ENCODE data around the gene LYST. TPM values are rescaled to one million over a fixed set of nuclear protein-coding genes. Genes with fewer than 3 reads are reported as not detected.
"Not testable (repeated sequence)": the region's sequence is repeated elsewhere in the genome, so short reads cannot be mapped to it uniquely, and the experiment has no call there.

Gene LYST
- total RNA-seq, 1 experiment from 2014 or later: 1.7 TPM

DNA sequence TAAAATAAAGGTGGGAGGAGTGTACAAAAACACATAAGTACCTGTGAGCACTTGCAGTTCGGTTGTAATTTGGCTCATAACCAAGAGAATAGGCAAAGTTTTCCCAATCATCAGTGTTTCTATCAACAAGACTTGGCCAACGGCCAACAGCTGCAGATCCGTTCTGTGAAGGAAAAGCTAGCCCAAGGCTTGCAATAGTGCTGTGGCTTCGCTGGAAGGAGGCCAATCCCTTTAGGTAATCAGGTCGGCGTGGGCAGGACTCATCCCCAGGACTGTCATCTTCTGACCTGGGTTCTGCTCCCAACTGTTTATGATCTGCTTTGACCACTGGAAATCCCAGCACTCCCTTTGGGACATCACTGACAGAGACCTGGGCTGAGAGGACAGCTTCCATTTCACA, 107.8 kb downstream of the LYST start:
- H3K4me1 ChIP-seq (ENCODE audit: insufficient read depth, low read length, poor library complexity, severe bottlenecking): no peaks in the 10 kb centered on the region
- no peaks in the 10 kb centered on the region for H3K27me3 ChIP-seq (replicated peaks; ENCODE audit: insufficient read depth, low read depth, low read length, poor library complexity)
- no peak overlapping the region for H3K4me3 ChIP-seq (ENCODE audit: low read depth, low read length, poor library complexity, severe bottlenecking)
- POLR2A ChIA-PET (ENCODE audit: low non-redundant PET): no interaction called here
- H3K27ac ChIP-seq (ENCODE audit: low read depth, low read length, poor library complexity, severe bottlenecking): no peak overlapping the region
- intact Hi-C loops (cut with micrococcal nuclease; ENCODE audit: unreplicated experiment): no loop called here
- no TSS peak for BruUV-seq (replicated peaks)
- CTCF ChIA-PET: no interaction called here
- H3K9me3 ChIP-seq (ENCODE audit: low read depth, low read length, poor library complexity, severe bottlenecking): no peaks in the 10 kb centered on the region
- no peak for TF ChIP-seq EZH2 (IDR thresholded peaks at IDR 0.05; ENCODE audit: borderline replicate concordance, low read depth, low read length, poor library complexity, severe bottlenecking)
- TF ChIP-seq, protein P1, sequence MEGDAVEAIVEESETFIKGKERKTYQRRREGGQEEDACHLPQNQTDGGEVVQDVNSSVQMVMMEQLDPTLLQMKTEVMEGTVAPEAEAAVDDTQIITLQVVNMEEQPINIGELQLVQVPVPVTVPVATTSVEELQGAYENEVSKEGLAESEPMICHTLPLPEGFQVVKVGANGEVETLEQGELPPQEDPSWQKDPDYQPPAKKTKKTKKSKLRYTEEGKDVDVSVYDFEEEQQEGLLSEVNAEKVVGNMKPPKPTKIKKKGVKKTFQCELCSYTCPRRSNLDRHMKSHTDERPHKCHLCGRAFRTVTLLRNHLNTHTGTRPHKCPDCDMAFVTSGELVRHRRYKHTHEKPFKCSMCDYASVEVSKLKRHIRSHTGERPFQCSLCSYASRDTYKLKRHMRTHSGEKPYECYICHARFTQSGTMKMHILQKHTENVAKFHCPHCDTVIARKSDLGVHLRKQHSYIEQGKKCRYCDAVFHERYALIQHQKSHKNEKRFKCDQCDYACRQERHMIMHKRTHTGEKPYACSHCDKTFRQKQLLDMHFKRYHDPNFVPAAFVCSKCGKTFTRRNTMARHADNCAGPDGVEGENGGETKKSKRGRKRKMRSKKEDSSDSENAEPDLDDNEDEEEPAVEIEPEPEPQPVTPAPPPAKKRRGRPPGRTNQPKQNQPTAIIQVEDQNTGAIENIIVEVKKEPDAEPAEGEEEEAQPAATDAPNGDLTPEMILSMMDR (conservative IDR thresholded peaks at IDR 0.05; ENCODE audit: low read depth, low read length): no peak
- peak; percentile 1 for DNase-seq (ENCODE audit: low spot score)
- H3K36me3 ChIP-seq (ENCODE audit: insufficient read depth, low read length, poor library complexity, severe bottlenecking): no peaks in the 10 kb centered on the region

DNA sequence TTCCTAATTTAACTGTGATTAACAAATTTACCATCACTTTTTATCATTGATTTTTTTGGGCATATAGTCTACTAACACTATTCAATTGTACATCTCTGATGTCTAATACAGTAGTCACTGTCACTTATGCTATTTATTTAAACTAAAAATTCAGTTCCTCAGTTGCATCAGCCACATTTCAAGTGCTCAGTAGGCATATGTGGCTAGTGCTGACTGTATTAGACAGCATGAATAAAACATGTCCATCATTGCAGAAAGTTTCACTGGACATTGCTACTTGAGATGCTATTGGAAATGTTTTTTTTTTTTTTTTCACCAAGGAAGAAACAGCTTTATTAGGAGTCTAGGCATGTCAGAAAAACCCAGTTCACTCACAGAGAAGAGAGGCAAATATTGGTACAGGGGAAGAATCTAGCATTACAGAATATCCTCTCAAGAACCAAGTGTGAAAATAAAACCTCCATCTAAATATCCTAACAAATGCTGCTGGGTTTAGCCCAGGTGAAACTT, 109.1 kb downstream of the LYST start:
- BruUV-seq (replicated peaks): no TSS peak
- H3K27me3 ChIP-seq (replicated peaks; ENCODE audit: insufficient read depth, low read depth, low read length, poor library complexity): no peaks in the 10 kb centered on the region
- DNase-seq (ENCODE audit: low spot score): no peak
- ChIA-PET CTCF (no interaction called here), POLR2A (ENCODE audit: low non-redundant PET) (no interaction called here)
- H3K27ac ChIP-seq (ENCODE audit: low read depth, low read length, poor library complexity, severe bottlenecking): no peak overlapping the region
- no peaks in the 10 kb centered on the region for H3K36me3 ChIP-seq (ENCODE audit: insufficient read depth, low read length, poor library complexity, severe bottlenecking)
- no peaks in the 10 kb centered on the region for H3K9me3 ChIP-seq (ENCODE audit: low read depth, low read length, poor library complexity, severe bottlenecking)
- H3K4me1 ChIP-seq (ENCODE audit: insufficient read depth, low read length, poor library complexity, severe bottlenecking): no peaks in the 10 kb centered on the region
- no peak overlapping the region for H3K4me3 ChIP-seq (ENCODE audit: low read depth, low read length, poor library complexity, severe bottlenecking)
- no peak for TF ChIP-seq EZH2 (IDR thresholded peaks at IDR 0.05; ENCODE audit: borderline replicate concordance, low read depth, low read length, poor library complexity, severe bottlenecking)
- TF ChIP-seq, protein P1 (conservative IDR thresholded peaks at IDR 0.05; ENCODE audit: low read depth, low read length): no peak
- intact Hi-C loops (cut with micrococcal nuclease; ENCODE audit: unreplicated experiment): no loop called here

DNA sequence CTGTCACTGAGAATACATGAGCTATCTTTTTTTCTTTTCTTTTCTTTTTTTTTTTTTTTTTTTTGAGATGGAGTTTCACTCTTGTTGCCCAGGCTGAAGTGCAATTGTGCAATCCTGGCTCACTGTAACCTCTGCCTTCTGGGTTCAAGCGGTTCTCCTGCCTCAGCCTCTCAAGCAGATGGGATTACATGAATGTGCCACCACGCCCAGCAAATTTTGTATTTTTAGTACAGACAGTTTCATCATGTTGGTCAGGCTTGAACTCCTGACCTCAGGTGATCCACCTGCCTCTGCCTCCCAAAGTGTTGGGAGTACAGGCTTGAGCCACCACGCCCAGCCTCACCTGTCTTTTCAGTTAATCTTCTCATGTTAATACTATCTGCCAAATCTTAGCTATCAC, 112.5 kb downstream of the LYST start:
- H3K27ac ChIP-seq (ENCODE audit: low read depth, low read length, poor library complexity, severe bottlenecking); H3K4me1 ChIP-seq (ENCODE audit: insufficient read depth, low read length, poor library complexity, severe bottlenecking); H3K4me3 ChIP-seq (ENCODE audit: low read depth, low read length, poor library complexity, severe bottlenecking); BruUV-seq (replicated peaks); POLR2A ChIA-PET (ENCODE audit: low non-redundant PET); CTCF ChIA-PET; H3K9me3 ChIP-seq (ENCODE audit: low read depth, low read length, poor library complexity, severe bottlenecking); H3K36me3 ChIP-seq (ENCODE audit: insufficient read depth, low read length, poor library complexity, severe bottlenecking); DNase-seq (ENCODE audit: low spot score); H3K27me3 ChIP-seq (replicated peaks; ENCODE audit: insufficient read depth, low read depth, low read length, poor library complexity); intact Hi-C loops (cut with micrococcal nuclease; ENCODE audit: unreplicated experiment): not testable (repeated sequence)

DNA sequence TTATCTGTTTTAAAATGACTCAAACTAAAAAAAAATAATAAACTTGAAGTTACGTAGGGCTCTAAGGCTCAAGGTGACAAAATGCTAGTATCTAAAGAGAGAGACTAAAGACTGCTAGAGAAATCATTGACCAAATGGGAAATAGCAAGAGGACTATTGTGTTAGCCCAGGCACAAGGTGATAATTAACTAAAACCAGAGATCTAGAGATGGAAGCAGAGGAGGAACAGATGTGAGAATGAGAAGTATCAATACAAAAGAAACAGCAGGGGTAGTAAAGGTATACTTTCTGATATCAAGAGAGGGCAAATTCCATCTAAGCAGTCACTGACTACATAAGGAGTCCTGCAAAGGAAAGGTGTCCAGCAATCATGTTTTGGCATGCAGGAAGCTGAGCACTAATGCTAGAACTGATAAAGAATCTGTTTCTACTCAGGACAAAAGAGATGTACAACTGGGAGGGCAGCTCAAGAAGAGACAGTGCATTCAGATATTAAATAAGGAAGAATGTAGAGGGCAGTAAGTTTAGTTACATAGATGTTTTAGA, 116.9 kb downstream of the LYST start:
- intact Hi-C loops (cut with micrococcal nuclease; ENCODE audit: unreplicated experiment): no loop called here
- CTCF ChIA-PET: no interaction called here
- Histone ChIP-seq H3K27ac (ENCODE audit: low read depth, low read length, poor library complexity, severe bottlenecking) (no peak overlapping the region), H3K27me3 (replicated peaks; ENCODE audit: insufficient read depth, low read depth, low read length, poor library complexity) (no peaks in the 10 kb centered on the region), H3K4me1 (ENCODE audit: insufficient read depth, low read length, poor library complexity, severe bottlenecking) (no peaks in the 10 kb centered on the region), H3K9me3 (ENCODE audit: low read depth, low read length, poor library complexity, severe bottlenecking) (no peaks in the 10 kb centered on the region), H3K4me3 (ENCODE audit: low read depth, low read length, poor library complexity, severe bottlenecking) (no peak overlapping the region), H3K36me3 (ENCODE audit: insufficient read depth, low read length, poor library complexity, severe bottlenecking) (no peaks in the 10 kb centered on the region)
- no TSS peak for BruUV-seq (replicated peaks)
- TF ChIP-seq EZH2 (IDR thresholded peaks at IDR 0.05; ENCODE audit: borderline replicate concordance, low read depth, low read length, poor library complexity, severe bottlenecking): no peak
- TF ChIP-seq, protein P1 (conservative IDR thresholded peaks at IDR 0.05; ENCODE audit: low read depth, low read length): no peak
- no peak for DNase-seq (ENCODE audit: low spot score)
- POLR2A ChIA-PET (ENCODE audit: low non-redundant PET): interaction anchor here (0.6 kb wide), 1 partner anchor 9 kb away, joined by 3 read pairs; no protein-coding TSS in a partner anchor
